Activated effector memory CD4-positive, alpha-beta T cell treated with anti-CD3 and anti-CD28 coated beads, Interleukin-2, amount 50 U/mL, for 16 hours (primary cell): ENCODE results near the gene NDUFA1.
"Not testable (repeated sequence)": the region's sequence is repeated elsewhere in the genome, so short reads cannot be mapped to it uniquely, and the experiment has no call there.

Experiments used
- DNase-seq: peaks from one replicate; pipeline ENCODE4 v3.0.0-alpha.2; 2020

Gene NDUFA1

DNA sequence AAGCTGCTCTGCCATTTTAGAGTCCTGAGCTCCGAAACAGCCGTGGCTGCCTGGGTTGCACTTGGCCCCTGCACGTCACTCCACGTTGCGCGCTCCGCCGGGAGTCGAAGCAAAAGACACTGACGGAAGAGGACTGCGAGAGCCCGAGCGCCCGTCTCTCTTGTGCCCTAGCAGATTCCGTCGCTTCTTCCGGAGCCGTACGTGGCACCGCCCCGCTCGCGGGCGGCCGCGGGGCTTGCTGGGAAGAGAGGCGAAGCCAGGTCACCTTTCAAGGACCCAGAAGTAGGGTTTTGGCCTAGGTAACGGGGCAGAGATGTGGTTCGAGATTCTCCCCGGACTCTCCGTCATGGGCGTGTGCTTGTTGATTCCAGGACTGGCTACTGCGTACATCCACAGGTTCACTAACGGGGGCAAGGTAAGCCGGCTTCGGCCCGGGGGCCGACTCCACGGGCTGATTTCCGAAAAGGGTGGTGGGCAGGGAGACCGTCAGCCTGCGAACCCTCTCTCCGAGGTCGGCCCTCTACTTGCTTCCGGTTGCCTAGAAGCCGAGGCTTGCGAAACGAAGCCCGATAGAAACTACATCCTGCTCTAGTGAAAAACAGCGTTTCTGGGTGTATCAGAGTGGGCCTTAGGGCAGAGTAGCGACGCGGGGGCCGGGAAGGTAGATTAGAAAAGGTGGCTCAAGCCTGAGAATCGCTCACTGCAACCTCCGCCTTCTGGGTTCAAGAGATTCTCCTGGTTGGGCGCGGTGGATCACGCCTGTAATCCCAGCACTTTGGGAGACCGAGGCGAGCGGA lies at the start of gene NDUFA1, which contains the start of gene RNF113A:
NDUFA1 (plus strand) TSS at position 234 of the 797 bp plus-strand sequence; CDS start at position 314, 80 bp downstream.
RNF113A (minus strand) TSS at position 135 of the 797 bp plus-strand sequence; CDS start at position 15, 120 bp downstream.
- peak; percentile 94 for DNase-seq

DNA sequence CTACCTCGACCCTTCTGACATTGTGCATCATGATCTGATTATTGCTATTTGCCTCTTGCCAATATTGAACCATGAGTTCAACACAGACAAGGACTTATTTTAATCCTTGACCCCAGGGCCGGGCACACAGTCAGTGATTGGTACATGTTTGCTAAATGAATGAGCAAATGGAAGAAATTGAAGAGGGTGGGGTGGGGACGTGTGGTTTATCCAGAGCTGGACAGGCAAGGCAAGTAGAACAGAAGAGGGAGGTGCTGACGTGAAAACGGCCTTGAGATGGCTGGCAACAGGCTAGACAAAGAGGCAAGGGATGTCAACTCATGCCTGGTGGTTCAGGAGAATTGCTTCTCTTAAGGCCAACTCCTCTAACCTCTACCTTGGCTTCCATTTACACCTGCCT lies 47.4 kb upstream of the NDUFA1 start:
- not testable (repeated sequence) for DNase-seq

DNA sequence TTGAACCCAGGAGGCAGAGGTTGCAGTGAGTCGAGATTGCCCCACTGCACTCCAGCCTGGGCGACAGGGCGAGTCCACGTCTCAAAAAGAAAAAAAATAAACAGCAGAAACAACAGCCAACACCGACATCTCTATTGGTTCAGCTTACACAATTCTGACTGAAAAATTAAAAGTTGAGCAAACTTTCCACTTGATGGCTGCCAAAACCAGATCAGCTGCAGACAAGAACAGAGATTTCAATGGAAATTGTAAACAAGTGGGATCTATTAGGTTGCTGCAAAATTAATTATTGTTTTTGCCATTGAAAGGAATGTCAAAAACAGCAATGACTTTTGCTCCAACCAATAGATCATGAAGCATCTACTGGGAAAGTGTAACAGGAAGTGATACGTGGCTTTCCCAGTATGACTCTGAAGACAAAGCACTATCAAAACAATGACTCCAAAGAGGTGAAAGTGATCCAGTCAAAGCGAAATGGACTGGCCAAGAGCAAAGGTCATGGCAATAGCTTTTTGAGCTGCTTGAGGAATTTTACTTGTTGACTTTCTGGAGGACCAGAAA lies 45.2 kb upstream of the NDUFA1 start:
- DNase-seq = no peak

DNA sequence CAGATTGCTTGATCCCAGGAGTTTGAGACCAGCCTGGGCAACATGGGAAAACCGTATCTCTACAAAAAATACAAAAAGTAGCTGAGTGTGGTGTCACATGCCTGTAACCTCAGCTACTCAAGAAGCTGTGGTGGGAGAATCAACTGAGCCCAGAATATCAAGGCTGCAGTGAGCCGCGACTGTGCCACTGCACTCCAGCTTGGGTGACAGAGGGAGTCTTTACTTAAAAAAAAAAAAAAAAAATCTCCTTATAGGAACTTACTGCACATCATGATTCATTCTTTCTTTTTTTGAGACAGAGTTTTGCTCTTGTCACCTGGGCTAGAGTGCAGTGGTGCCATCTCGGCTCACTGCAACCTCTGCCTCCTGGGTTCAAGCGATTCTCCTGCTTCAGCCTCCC lies 43.2 kb upstream of the NDUFA1 start:
- no peak for DNase-seq

DNA sequence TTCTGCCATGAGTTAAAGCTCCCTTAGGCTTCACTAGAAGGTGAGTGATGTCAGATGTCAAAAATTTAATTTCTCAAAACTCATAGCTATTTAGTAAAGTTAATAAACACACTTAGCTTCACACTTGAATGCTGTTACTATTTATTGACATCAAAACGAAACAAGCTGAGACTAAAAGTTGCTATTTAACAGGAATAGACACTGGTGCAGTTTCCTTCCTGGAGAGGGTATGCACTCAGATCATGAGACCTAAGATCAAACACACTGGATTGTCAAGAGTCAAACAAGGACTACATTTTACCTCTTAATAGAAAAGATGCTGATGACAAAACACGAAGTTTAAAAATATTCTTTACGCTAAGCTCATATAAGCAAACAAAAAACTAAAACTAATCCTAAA lies 37.7 kb upstream of the NDUFA1 start:
- DNase-seq = no peak

DNA sequence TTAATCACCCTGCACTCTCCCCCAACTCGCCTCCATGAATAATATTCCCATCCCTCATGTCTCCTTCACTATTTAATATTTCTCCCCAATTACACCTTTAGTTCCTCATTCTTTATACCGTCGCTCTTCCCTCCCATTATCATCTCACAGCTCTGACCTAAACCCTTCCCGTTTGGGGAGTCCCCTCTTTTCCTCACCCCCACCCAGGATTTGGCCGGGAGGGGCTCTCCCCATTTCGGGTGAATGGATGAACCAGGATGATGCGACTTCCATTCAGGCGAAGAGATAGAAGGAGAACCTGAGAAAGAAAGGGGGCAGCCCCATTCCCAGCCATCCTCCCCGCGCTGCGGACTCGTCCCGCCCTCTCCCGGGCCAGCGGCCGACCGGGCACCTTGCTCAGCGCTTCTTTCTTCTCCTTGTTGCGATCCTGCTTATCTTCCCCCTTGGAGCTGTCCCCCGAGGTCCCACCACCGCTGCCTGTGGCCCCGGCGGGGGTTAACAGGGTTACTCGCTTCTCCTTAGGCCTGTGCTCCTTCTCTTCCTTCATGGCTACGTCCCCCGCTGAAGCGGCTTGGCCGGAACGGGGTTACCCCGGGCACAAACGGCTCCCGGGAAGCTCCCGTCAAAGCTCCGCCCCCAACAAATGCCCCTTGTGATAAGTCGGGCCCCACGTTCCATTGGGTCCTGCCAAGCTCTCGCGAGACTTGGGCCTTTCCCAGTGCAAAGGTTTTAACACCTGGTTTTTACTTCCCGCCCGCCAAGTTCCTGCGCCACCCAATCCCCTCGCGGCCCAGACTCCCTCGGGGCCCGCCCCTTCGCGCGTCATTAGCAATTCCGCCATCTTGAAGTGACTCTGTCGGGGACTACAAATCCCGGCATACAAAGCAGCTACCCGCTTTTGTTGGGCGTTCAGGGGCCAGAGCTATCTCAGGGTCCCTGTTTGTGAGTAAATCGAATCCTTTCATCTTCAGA lies 19.0 kb upstream of the NDUFA1 start, which contains the start of gene UPF3B:
UPF3B (minus strand) TSS at position 582 of the 972 bp plus-strand sequence; CDS start at position 547, 35 bp downstream.
- peak; percentile 97 for DNase-seq

DNA sequence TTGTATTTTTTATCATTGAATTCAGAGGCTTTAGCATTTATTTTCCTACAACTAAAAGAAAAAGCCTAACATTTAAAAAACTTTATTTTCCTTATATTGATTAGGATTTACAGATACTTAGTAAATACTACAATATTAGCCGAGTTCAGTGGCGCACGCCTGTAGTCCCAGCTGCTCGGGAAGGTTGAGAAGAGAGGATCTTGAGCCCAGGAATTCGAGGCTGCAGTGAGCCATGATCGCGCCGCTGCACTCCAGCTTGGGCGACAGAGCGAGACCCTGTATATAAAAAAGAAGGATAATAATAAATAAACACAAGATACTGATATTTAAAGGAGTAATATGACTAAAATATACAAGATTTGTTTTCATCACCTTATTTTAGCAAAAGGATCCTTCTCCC lies 18.2 kb upstream of the NDUFA1 start:
- DNase-seq = no peak

DNA sequence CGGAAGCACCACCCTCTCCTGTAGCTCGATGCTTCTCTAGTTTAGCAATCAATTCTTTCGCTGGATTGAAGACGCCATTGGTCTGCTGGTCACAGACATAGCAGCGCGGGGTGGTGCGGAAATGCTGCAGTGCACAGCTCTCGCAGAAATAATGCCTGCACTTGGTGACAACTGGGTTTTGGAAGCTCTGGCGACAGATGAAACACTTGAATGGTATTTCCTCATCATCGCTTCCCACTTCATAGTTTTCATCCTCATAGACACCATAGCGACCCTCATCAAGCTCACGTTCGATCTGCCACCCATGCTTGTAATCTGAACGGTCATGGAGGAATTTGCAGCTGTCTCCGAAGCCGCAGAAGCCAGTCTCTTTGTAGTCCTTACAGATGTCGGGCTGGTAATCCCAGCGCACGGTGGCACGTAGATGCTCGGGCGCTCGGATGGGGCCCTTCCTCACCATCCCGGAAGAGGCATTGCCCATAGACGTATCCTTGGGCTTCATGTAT lies 953 bp upstream of the NDUFA1 start:
- peak; percentile 71 for DNase-seq

DNA sequence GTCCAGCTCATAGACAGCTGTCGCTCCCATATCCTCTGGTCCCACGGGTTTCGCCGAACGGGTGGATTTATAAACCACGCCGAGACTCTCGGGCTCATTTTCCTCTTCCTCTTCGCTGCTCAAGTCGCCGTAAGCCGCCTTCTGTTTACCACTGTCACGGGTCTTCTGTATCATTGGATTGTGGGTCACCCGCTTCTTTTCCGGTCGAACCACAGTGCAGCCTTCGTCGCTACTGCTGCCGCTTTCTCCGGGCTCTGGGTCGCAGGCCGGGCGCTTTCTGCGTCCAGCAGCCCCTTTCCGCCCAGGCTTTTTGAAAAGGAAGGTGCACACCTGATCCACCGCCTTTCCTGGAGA lies 410 bp upstream of the NDUFA1 start:
- DNase-seq = no peak

DNA sequence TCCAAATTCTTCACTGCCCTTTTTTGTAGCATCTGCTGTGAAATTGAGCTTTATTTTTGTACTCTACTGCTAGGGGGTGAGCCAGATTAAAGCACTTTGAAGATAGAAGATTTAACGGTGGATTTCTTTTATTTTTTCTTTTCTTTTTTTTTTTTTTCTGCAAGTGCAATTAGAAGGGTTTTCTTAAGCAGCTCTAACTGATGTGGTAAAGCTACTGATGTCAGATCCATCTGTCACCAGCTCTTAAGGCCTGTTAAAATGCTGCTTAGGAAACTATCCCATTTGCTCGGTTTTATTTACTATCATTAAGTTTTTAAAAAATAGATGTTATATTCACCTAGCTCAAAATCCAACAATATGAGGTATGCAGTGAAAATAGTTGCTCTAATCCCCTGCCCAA lies 7.1 kb downstream of the NDUFA1 start:
- DNase-seq = no peak

DNA sequence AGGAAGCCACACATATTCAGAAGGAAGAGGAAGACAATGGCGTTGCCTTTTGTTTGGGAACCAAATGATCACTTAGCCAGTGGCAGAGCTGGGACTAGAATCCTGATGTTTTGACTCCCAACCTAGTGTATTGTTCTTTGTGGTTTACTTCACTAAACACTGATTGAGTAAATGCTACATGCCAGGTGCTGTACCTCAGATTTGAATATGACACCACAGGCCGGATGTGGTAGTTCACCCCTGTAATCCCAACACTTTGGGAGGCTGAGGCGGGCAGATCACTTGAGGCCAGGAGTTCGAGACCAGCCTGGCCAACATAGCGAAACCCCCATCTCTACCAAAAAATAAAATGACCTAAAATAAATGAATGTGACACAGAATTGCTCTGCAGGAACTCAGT lies 8.4 kb downstream of the NDUFA1 start:
- DNase-seq = no peak

DNA sequence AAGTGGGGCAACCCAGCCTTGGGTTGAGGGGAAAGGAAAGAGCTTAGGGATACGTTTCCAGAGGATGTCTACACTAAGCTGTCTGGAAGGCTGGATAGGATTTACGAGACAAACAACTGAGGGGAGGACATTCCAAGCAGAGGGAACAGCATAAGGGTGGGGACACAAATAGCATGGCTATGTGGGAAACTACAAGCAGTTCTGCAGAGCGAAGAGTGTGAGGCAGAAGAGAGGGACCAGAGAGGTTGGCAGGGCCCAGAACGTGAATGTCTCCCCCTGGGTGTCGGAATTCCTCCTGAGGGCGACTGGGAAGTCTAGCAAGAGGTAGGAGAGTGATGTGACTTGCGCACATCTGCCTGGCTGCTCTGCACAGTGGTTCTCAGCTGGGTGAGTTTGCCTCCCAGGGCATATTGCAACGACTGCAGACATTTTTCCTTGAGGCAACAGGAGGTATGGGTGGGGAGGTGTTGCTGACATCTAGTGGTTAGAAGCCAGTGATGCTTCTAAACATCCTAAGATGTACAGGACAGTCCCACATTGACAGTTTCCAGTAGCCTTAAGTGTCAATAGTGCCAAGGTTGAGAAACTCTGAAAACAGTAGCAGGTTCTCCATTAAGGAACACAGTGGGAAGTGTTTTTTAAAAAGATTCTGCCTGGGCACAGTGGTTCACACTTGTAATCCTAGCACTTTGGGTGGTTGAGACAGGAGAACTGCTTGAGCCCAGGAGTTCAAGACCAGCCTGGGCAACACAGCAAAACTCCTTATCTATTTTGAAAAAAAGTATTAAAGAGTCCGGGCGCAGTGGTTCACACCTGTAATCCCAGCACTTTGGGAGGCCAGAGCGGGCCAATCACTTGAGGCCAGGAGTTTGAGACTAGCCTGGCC lies 9.2 kb downstream of the NDUFA1 start:
- peak; percentile 62 for DNase-seq

DNA sequence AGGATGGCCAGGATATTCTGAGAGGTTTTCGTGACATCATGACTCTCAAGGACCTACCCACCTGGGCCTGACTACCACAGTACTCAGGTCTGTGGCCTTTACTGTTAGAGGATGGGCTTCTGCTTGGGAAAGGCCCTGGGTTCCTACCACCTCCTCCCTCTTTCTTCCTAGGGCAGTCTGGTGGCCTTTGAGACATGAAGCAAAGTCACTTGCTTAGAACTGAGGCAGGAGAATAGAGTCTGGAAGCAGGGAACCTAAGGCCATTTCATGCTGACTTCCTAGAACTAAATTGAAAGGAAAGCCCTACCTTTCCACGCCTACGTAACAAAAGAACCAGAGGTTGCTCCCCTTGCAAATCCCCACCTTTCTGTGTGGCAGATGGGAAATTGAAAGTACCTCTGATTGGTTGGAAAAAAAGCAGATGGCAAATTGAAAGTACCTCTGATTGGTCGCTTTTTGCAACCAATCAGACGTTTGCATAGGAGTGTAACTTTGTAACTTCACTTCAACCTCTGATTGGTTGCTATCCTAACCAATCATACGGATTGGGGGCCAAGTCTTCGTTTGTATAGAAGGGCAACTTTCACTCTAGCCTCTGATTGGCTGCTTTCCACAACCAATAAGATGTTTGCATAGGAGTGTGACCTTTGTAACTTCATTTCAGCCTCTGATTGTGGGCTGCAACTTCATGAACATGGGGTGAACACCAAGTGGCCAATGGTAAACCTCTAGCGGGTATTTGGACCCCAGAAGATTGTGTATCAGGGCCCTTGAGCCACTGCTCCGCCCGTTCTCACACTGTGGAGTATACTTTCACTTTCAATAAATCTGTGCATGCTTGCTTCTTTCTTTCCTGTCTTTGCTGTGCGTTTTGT lies 14.2 kb downstream of the NDUFA1 start:
- no peak for DNase-seq

DNA sequence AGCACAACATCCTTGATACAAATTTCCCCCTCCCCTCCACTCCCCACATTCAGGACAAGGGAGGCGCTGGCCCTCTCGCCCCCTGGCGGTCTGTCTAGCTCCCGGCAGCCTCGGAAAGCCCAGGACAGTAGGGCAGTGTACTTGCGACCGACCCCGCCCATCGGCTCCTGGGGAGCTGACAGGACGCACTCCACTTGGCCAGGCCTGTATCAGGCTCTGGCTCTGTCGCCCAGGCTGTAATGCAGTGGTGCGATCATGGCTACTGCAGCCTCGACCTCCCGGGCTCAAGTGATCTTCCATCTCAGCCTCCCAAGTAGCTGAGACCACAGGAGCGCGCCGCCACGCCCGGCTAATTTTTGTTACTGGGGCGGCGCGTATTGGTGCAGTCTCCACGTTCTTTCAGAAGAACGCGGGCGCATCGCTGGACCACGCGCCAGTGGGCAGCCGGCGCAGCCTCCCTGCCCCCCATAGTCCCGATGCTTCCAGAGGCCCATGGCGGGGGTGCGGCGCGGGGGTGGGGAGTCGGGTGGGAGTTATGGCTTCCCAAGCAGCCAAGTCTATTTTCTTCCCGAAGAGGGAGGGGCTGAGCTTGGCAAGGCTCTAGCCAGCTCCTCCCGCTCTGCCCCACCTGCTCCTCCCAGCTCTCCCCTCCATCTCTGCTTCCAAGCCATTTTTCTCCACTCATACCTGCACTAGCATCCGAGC lies 16.2 kb downstream of the NDUFA1 start:
- DNase-seq = peak; percentile 81

DNA sequence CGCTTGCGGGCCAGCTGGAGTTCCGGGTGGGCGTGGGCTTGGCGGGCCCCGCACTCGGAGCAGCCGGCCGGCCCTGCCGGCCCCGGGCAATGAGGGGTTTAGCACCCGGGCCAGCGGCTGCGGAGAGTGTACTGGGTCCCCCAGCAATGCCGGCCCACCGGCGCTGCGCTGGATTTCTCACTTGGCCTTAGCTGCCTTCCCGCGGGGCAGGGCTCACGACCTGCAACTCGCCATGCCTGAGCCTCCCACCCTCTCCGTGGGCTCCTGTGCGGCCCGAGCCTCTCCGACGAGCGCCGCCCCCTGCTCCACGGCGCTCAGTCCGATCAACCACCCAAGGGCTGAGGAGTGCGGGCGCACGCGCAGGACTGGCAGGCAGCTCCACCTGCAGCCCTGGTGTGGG lies 19.0 kb downstream of the NDUFA1 start:
- DNase-seq = not testable (repeated sequence)

DNA sequence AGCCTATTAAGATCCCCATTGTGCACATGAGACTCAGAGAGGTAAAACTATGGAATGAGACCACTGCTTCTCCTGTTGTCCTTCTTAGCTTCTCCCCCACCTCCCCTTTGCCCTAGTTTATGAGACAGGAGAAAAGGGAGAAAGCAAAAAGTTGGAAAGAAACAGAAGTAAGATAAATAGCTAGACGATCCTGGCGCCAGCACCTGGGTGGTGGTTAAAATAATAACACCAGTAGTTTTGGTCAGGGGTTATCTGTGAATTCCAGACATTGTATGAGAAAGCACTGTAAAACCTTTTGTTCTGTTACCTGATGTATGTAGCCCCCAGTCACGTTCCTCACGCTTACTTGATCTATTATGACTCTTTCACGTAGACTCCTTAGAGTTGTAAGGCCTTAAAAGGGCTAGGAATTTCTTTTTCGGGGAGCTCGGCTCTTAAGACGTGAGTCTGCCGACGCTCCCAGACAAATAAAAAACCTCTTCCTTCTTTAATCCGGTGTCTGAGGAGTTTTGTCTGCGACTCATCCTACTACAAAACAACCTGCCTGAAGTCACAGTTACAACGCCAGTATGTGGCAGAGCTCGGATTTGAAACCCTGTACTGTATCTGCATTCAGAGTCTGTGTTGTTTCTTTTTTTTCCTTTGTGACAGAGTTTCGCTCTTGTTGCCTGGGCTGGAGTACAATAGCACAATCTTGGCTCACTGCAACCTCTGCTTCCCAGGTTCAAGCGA lies 20.5 kb downstream of the NDUFA1 start:
- DNase-seq = not testable (repeated sequence)

DNA sequence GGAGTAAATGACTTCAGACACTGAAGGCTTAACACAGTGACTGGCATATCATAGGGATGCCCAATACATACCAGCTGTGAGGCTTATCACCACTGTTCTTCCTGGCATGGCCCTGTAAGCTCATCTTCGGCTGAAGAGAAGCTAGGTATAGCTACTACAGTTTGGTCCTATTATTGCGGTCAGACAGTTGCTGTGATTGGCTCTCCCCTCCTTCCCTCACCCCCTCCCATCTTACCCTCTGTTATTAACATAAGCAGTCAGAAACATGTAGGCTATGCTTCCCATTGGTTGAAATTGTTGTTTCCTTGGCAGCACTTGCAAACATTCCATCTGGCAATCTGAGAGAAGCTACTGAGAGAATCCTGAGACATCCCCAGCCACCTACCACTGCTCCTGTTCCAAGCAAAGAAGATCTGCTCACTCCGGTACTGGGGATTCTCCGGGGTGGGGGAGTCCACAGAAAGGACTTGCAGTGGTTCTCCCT lies 24.3 kb downstream of the NDUFA1 start, which contains the start of gene AKAP14:
AKAP14 (plus strand) TSS at position 51 of the 484 bp plus-strand sequence. CDS start 7,331 bp downstream, outside the sequence.
- no peak for DNase-seq

DNA sequence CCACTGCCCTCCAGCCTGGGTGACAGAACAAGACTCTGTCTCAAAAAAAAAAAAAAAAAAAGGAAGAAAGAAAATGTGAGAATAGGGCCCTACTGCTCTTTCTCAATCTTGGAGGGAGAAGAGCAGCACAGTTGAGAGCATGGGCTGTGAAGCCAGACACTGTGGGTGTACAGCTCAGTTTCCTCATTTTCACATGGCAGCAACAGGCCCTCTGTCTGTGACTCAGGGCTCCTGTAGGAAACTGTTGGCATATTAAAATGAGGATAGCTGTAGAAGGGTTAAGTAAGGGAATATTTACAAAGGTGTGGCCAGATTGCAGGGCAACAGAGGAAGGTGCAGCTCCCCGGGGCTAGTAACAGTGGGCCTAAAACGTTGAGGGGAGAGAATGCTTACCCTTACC lies 27.5 kb downstream of the NDUFA1 start:
- DNase-seq = no peak

DNA sequence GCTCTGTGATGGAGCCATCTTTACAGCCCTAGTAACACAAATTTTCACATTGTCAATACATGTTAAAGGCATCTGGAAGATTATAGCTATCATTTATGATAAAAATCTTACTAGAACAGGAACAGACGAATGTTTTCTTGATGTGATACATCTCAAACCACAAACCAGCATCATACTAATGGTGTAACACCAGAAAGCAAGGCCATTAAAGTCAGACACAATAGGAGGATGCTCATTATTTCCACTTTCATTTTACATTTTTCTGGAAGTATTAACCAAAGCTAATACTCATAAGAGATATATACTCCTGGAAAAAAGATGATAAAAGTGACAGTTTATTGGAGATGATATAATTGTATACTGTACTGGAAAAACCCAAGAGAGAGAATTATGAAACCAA lies 29.3 kb downstream of the NDUFA1 start:
- DNase-seq = no peak
